NT2/D1 (cell line): ENCODE results near the gene IL17B.

ENCODE experiments used
- YY1 ChIP-seq: IDR thresholded peaks from 2 replicates; pipeline ENCODE4 v1.6.1; 2011; ENCODE audit not compliant: insufficient read length, insufficient read depth
- ZNF274 ChIP-seq: IDR thresholded peaks from 2 replicates; pipeline ENCODE4 v1.6.1; 2011; ENCODE audit warnings: mild to moderate bottlenecking, low read depth, low read length

DNA sequence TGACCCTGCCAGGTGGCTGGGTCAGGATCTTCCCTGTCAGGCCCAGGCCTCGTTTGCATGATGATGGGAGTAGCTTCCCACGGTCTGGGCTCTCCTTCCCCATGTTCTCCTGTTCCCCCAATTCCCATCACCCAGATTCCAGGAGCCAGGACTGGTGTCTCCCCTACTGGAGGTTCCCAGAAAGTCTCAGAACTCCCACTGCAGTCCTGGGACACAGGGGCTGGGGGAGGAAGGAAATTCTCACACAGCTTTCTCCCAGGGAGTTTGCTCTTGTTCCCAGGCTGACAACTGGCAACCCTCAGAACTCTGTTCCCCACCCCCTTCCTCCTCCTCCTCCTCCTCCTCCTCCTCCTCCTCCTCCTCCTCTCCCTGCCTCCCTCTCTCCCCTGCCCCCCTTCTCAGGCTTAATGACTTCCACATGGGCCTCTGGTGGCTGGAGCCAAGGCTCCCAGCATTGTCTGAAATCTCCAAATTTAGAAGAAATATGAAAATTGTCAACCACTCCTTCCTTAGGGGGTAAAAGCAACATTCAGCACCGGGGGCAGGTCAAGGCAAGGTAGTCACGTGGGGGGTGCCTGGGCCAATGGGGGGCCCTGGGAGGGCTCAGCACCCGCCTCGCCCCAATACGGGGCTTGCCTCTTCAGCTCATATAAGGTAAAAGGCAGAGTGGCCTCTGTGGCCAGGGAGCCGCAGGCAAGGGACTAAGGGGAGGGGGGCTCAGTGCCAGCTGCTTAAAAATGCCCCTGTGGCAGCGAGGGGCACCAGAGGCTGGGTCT is 27.3 kb upstream of the IL17B start:
- TF ChIP-seq YY1, result no peak
- no peak for TF ChIP-seq ZNF274
